Nephron progenitor cell (in vitro differentiated cells): ENCODE data around the gene FANCF.

Experiments
- DNase-seq: peaks from one replicate; pipeline ENCODE4 v3.0.0; 2021
- H3K27ac Mint-ChIP-seq: 2 replicates; pipeline ENCODE4 v1.8.0; 2021; ENCODE audit warnings: mild to moderate bottlenecking, moderate library complexity, mixed read lengths
- H3K27me3 Mint-ChIP-seq: 2 replicates; pipeline ENCODE4 v1.8.0; 2021; ENCODE audit warnings: mild to moderate bottlenecking, low read depth, mixed read lengths; ENCODE audit not compliant: poor library complexity
- H3K36me3 Mint-ChIP-seq: 2 replicates; pipeline ENCODE4 v1.8.0; 2021; ENCODE audit warnings: low read depth, mixed read lengths
- H3K4me1 Mint-ChIP-seq: 2 replicates; pipeline ENCODE4 v1.8.0; 2021; ENCODE audit warnings: mixed read lengths
- H3K4me3 Mint-ChIP-seq: 2 replicates; pipeline ENCODE4 v1.8.0; 2021; ENCODE audit warnings: mild to moderate bottlenecking, moderate library complexity, mixed read lengths
- H3K9me3 Mint-ChIP-seq: 2 replicates; pipeline ENCODE4 v1.8.0; 2021; ENCODE audit warnings: mild to moderate bottlenecking, moderate library complexity, mixed read lengths
- TF ChIP-seq, protein P1 (sequence below): fragments of 200-600 bp; sonication (generic); IDR thresholded peaks from 2 replicates; pipeline ENCODE4 v1.5.0; 2021; ENCODE audit warnings: antibody characterized with exemption

The FANCF gene, protein sequence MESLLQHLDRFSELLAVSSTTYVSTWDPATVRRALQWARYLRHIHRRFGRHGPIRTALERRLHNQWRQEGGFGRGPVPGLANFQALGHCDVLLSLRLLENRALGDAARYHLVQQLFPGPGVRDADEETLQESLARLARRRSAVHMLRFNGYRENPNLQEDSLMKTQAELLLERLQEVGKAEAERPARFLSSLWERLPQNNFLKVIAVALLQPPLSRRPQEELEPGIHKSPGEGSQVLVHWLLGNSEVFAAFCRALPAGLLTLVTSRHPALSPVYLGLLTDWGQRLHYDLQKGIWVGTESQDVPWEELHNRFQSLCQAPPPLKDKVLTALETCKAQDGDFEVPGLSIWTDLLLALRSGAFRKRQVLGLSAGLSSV

DNA sequence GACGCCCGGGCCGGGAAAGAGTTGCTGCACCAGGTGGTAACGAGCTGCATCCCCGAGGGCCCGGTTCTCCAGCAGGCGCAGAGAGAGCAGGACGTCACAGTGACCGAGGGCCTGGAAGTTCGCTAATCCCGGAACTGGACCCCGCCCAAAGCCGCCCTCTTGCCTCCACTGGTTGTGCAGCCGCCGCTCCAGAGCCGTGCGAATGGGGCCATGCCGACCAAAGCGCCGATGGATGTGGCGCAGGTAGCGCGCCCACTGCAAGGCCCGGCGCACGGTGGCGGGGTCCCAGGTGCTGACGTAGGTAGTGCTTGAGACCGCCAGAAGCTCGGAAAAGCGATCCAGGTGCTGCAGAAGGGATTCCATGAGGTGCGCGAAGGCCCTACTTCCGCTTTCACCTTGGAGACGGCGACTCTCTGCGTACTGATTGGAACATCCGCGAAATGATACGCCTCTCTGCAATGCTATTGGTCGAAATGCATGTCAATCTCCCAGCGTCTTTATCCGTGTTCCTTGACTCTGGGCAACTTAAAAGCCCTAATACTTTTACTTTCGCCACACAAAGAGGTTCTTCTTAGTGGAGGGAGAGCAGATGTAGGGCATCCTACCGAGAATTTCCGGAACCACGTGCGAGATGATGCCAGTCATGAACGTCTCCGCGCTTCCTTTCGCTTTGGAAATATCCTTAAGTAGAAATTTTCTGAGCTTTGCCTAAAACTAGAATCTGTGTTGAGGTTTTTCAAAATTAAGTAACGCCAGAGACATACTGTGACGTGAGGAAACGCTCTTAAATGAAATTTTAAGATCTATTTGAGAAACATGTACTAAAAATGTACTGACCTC is at the start of gene FANCF:
TSS of gene FANCF (minus strand) at position 376 of the 840 bp plus-strand sequence. CDS start at position 363, 13 bp downstream.
- Mint-ChIP-seq H3K27me3 (no peaks in the 10 kb centered on the region), H3K9me3 (peaks cover 15% of the 10 kb centered on the region), H3K4me3 (peak within 1 kb of the TSS; percentile 97), H3K4me1 (peaks cover 38% of the 10 kb centered on the region), H3K36me3 (peaks cover 52% of the 10 kb centered on the region), H3K27ac (peak within 1 kb of the TSS; percentile 99)
- DNase-seq = peak; percentile 85
- TF ChIP-seq, protein P1, sequence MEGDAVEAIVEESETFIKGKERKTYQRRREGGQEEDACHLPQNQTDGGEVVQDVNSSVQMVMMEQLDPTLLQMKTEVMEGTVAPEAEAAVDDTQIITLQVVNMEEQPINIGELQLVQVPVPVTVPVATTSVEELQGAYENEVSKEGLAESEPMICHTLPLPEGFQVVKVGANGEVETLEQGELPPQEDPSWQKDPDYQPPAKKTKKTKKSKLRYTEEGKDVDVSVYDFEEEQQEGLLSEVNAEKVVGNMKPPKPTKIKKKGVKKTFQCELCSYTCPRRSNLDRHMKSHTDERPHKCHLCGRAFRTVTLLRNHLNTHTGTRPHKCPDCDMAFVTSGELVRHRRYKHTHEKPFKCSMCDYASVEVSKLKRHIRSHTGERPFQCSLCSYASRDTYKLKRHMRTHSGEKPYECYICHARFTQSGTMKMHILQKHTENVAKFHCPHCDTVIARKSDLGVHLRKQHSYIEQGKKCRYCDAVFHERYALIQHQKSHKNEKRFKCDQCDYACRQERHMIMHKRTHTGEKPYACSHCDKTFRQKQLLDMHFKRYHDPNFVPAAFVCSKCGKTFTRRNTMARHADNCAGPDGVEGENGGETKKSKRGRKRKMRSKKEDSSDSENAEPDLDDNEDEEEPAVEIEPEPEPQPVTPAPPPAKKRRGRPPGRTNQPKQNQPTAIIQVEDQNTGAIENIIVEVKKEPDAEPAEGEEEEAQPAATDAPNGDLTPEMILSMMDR = no peak

DNA sequence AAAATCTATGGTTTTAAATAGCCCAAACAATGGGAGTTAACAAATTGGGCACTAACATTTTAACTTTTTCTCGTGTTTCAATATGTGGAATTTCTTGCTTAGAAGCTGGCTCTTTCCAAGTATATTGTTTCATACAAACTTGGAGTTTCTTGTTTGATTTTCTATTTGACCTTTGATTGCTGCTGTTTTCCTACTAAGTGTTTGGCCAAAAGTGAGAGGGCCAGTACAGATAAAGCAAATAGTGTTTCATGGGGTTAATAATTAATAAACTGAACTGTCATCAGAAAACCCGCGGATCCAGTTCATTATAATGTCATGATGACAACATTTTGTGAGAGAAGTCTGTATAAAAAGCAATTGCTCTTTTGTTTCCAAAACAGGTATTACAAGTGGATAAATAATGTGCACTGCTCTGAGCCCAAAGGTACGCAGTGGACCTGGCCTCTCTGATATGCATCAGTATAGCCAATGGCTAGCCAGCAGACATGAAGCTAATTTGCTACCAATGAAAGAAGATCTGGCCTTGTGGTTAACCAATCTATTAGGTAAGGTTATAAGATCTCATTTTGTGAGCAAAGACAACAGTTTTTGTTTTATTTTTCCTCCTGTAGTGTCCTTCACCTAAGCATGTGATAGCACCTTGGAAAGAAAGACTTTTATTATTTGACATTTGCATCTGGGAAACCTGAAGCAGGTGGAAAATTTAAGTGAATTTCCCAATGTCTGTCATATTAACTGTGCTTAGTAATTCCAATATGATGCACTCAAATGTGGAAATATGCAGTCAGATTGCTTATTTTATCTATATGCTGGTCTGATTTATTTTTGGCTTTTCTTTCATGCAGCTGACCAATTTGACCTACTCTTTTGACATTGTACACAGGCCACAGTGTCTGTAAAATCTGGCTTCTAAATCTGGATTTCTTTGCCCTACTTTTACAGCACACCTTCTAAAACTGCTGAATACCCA is 49.1 kb upstream of the FANCF start:
- DNase-seq = no peak
- TF ChIP-seq, protein P1 = no peak
- H3K9me3 Mint-ChIP-seq = no peaks in the 10 kb centered on the region
- H3K4me1 Mint-ChIP-seq = no peaks in the 10 kb centered on the region
- no peaks in the 10 kb centered on the region for H3K36me3 Mint-ChIP-seq
- peaks cover 2% of the 10 kb centered on the region for H3K27me3 Mint-ChIP-seq
- H3K4me3 Mint-ChIP-seq = no peak overlapping the region
- no peak overlapping the region for H3K27ac Mint-ChIP-seq

DNA sequence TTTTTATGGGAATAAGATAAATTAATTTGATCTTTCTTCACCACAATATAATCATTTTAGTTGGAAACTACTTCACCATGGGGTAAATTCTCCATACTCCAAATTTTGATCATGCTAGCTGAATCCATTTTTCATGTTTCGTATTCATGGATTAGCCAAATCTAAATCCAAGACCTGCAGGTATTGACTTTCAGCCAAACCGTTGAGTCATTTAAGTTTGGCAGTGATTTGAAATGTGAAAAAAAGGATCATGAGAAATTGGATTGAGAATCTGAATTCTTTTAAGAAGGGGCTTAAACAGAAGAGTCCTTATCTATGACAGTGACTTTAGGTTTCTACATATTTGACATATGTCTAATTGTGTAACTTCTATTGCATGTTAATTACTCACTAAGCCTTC is 46.1 kb upstream of the FANCF start:
- Mint-ChIP-seq H3K4me3 (no peak overlapping the region), H3K36me3 (no peaks in the 10 kb centered on the region), H3K9me3 (no peaks in the 10 kb centered on the region), H3K27me3 (peaks cover 2% of the 10 kb centered on the region), H3K4me1 (peaks cover 18% of the 10 kb centered on the region), H3K27ac (no peak overlapping the region)
- TF ChIP-seq, protein P1 = no peak
- DNase-seq = no peak

DNA sequence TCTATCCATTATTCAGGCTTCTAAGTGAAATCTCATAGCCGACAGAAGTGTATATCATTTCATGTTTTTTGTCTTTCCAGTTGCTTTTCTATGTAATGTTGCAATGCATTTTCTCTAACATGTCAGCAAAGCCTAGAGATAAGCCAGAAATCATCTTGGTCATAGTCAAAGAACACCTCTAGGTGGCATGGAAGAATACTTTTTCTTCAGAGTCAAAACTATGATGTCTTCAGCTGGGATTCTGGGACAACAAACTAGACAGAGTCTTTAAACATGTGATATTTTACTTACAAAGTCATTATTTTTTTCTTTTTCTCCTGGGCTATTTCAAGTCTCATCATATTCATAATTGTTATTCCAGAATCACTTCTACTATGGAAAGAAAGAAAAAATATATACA is 45.2 kb upstream of the FANCF start:
- Mint-ChIP-seq H3K36me3 (no peaks in the 10 kb centered on the region), H3K27ac (no peak overlapping the region), H3K9me3 (no peaks in the 10 kb centered on the region), H3K4me1 (peaks cover 26% of the 10 kb centered on the region), H3K27me3 (peaks cover 2% of the 10 kb centered on the region), H3K4me3 (no peak overlapping the region)
- no peak for DNase-seq
- TF ChIP-seq, protein P1 = peak; percentile 35

DNA sequence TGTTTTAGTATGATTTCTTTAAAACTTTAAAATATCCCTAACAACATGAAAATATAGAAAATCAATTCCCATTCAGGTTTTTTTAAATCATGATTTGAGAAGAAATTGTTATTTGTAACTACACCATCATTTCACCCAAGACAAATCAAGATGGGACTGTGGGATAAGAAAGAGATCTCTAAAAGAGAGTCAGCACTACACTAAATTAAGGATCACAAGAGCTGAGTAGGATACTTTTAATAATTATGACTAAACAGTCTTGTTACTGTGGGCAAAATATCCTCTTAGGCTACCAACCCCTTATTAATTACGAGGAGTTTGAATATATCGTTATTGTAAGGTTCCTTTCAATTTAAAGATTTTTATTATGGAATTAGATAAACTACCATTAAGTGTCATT is 43.7 kb upstream of the FANCF start:
- Mint-ChIP-seq H3K9me3 (no peaks in the 10 kb centered on the region), H3K27ac (no peak overlapping the region), H3K4me1 (peaks cover 33% of the 10 kb centered on the region), H3K27me3 (peaks cover 2% of the 10 kb centered on the region), H3K36me3 (no peaks in the 10 kb centered on the region), H3K4me3 (no peak overlapping the region)
- DNase-seq = no peak
- TF ChIP-seq, protein P1 = no peak
